Measurements from ENCODE around the gene LLGL2. TPM values are rescaled to one million over a fixed set of nuclear protein-coding genes. Genes with fewer than 3 reads are reported as not detected.

LLGL2 gene, protein sequence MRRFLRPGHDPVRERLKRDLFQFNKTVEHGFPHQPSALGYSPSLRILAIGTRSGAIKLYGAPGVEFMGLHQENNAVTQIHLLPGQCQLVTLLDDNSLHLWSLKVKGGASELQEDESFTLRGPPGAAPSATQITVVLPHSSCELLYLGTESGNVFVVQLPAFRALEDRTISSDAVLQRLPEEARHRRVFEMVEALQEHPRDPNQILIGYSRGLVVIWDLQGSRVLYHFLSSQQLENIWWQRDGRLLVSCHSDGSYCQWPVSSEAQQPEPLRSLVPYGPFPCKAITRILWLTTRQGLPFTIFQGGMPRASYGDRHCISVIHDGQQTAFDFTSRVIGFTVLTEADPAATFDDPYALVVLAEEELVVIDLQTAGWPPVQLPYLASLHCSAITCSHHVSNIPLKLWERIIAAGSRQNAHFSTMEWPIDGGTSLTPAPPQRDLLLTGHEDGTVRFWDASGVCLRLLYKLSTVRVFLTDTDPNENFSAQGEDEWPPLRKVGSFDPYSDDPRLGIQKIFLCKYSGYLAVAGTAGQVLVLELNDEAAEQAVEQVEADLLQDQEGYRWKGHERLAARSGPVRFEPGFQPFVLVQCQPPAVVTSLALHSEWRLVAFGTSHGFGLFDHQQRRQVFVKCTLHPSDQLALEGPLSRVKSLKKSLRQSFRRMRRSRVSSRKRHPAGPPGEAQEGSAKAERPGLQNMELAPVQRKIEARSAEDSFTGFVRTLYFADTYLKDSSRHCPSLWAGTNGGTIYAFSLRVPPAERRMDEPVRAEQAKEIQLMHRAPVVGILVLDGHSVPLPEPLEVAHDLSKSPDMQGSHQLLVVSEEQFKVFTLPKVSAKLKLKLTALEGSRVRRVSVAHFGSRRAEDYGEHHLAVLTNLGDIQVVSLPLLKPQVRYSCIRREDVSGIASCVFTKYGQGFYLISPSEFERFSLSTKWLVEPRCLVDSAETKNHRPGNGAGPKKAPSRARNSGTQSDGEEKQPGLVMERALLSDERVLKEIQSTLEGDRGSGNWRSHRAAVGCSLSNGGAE
- 100 to 1,000 TPM; 113 to 256 (median 175) TPM for total RNA-seq

DNA sequence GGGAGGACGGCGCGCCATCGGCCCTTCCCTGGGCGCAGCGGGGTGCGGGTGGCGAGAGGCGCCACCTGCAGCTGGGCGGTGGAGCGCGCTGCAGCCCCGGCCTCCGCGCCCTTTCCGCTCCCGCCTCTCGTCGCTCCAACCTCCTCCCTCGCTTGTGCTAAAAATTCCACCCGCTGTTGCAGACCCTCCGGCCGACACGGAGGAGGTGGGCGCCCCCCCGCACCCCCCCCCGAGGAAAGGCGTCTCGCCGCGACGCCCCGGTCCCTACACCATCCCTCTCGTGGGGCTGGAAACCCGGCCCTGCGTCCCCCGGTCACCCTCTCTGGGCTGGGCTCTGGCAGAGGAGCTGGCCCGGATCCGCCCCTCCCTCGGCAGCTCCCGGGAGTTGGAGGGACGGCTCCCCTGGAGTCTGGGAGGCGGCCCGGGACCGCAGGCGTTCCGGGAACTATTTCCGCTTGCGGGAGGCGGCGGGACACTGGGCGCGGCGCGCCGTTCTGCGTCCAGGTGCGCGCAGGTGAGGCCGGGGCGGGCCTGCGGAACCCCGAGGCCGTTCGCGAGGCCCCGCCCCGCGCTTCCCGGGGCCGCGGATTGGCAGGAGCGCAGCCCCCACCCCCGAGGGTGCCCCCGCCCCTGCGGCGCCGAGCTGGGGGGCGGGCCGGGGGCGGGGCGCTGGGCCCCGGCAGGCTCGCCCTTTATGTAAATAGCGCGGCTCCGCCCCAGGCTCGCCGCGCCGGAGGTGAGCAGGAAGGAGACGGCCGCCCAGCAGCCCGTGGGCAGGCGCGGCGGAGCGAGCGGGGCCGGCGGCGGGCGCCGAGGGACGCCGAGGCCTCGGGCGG, at the start of gene LLGL2:
LLGL2 (plus strand) TSS at position 728 of the 836 bp plus-strand sequence. CDS start 17,730 bp downstream, outside the sequence.
- H3K27ac ChIP-seq: peak within 1 kb of the TSS; percentile 81 to 91 (median 86)
- peak; percentile 90 to 97 for DNase-seq

GRCh38 chr17:75475851-75476250, 49.6 kb upstream of the LLGL2 start:
- no peak for TF ChIP-seq POLR2AphosphoS5 (IDR thresholded peaks at IDR 0.05)
- no peak for TF ChIP-seq POLR2A (IDR thresholded peaks at IDR 0.05)
- TF ChIP-seq, protein P1, sequence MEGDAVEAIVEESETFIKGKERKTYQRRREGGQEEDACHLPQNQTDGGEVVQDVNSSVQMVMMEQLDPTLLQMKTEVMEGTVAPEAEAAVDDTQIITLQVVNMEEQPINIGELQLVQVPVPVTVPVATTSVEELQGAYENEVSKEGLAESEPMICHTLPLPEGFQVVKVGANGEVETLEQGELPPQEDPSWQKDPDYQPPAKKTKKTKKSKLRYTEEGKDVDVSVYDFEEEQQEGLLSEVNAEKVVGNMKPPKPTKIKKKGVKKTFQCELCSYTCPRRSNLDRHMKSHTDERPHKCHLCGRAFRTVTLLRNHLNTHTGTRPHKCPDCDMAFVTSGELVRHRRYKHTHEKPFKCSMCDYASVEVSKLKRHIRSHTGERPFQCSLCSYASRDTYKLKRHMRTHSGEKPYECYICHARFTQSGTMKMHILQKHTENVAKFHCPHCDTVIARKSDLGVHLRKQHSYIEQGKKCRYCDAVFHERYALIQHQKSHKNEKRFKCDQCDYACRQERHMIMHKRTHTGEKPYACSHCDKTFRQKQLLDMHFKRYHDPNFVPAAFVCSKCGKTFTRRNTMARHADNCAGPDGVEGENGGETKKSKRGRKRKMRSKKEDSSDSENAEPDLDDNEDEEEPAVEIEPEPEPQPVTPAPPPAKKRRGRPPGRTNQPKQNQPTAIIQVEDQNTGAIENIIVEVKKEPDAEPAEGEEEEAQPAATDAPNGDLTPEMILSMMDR (IDR thresholded peaks at IDR 0.05): no peak
- TF ChIP-seq EP300 (IDR thresholded peaks at IDR 0.05): no peak
- Histone ChIP-seq H3K9me3 (no peaks in the 10 kb centered on the region), H3K27me3 (no peaks in the 10 kb centered on the region), H3K4me3 (no peak overlapping the region), H3K36me3 (peaks cover 7 to 29% (median 17%) of the 10 kb centered on the region in 4 donors), H3K4me1 (peaks cover 22 to 38% (median 33%) of the 10 kb centered on the region in 4 donors), H3K27ac (peak overlapping the region; percentile 25 to 77 (median 56))
- DNase-seq (no peak), ATAC-seq (ENCODE audit: low FRiP score in 2 of 2) (no peak)
- WGBS, 2 donors: 41 to 63% methylated on average over 3 of the region's 3 CpGs

More for the DNA sequence above, at the start of gene LLGL2:
- Histone ChIP-seq H3K9me3 (no peaks in the 10 kb centered on the region), H3K4me1 (peaks cover 17 to 33% (median 27%) of the 10 kb centered on the region in 4 donors), H3K36me3 (peaks cover 0 to 15% (median 6%) of the 10 kb centered on the region in 4 donors), H3K27me3 (no peaks in the 10 kb centered on the region), H3K4me3 (peak within 1 kb of the TSS; percentile 57 to 97 (median 90))
- ATAC-seq (ENCODE audit: low FRiP score in 2 of 2): peak; percentile 92 to 94
- TF ChIP-seq POLR2AphosphoS5 (IDR thresholded peaks at IDR 0.05) (peak; percentile 8 to 47), EP300 (IDR thresholded peaks at IDR 0.05) (no peak), POLR2A (IDR thresholded peaks at IDR 0.05) (peak in 3 of 4 donors; percentile 67 to 82 (median 75))
- TF ChIP-seq, protein P1 (IDR thresholded peaks at IDR 0.05): peak in 5 of 6 experiments; percentile 41 to 73 (median 61)
- WGBS, 2 donors: 0 to 1% methylated on average over 16 to 25 of the region's 108 CpGs

DNA sequence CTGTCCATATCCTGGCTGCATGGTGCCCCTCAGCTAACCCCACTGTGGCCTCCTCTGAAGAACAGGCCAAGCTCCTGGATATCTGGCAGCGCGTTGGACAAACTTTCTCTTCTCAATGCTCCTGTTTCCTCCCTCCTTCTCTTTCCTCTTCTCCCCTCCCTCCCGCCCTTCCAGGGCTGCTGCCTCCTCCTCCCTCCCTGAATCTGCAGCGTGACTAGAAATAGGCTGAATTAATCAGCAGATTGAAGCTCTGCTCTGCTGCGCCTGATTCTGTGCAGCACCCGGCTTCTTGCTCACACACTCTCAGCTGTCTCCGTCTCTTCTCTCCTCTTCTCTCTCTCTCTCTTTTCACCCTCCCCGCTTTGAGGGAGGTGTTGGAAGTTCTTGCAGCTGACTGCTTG, 49.2 kb upstream of the LLGL2 start:
- TF ChIP-seq, protein P1 (IDR thresholded peaks at IDR 0.05): no peak
- TF ChIP-seq EP300 (IDR thresholded peaks at IDR 0.05): no peak
- no peak for TF ChIP-seq POLR2A (IDR thresholded peaks at IDR 0.05)
- no peak for TF ChIP-seq POLR2AphosphoS5 (IDR thresholded peaks at IDR 0.05)
- DNase-seq (no peak), ATAC-seq (ENCODE audit: low FRiP score in 2 of 2) (peak in 1 of 2 donors; percentile 35)
- WGBS, 2 donors: 45 to 53% methylated on average over 8 of the region's 8 CpGs
- Histone ChIP-seq H3K27ac (peak overlapping the region; percentile 23 to 77 (median 56)), H3K4me3 (no peak overlapping the region), H3K9me3 (no peaks in the 10 kb centered on the region), H3K36me3 (peaks cover 7 to 29% (median 17%) of the 10 kb centered on the region in 4 donors), H3K4me1 (peaks cover 27 to 43% (median 37%) of the 10 kb centered on the region in 4 donors), H3K27me3 (no peaks in the 10 kb centered on the region)

All from upper lobe of left lung (tissue), 6 donors.